HG03571 (cell line): ENCODE measurements around the gene BSCL2.
"Not testable (repeated sequence)": the region's sequence is repeated elsewhere in the genome, so short reads cannot be mapped to it uniquely, and the experiment has no call there.

Experiments used
- ATAC-seq: cut with Tn5 transposase; IDR thresholded peaks from one replicate; pipeline ENCODE4 v1.9.1; 2021; ENCODE audit not compliant: unreplicated experiment

Gene BSCL2

GRCh38 chr11:62664405-62665074, 42.7 kb downstream of the BSCL2 start:
- ATAC-seq = peak; percentile 13

DNA sequence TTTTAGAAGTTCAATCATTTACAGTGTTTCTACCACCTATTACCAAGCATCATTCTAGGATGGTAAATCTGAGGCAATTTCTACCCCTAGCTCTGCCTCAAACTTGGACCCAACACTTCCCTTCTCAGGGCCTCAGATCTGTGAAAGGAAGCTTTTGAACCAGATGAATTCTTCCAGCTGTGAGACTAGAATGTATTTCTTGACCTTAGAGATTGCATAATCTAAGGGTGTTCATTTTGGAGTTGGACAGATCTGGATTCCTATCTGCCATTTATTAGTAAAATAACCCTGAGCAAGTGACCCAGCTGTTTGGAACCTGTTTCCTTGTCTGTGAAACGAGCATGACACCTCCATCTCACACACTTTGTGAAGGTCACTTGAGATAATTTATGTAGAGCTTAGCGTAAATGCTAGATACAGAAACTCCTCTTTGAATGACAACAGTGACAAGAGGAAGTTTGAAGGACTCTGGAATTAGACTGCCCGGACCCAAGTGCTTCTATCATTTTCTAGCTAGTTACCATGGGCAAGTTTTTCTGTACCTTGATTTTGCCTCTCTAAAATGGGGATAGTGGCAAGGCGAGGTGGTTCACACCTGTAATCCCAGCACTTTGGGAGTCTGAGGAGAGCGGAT, 50.3 kb downstream of the BSCL2 start:
- ATAC-seq = no peak

GRCh38 chr11:62654297-62654696, 52.9 kb downstream of the BSCL2 start:
- ATAC-seq = no peak

GRCh38 chr11:62652161-62653006, 54.8 kb downstream of the BSCL2 start:
- peak; percentile 12 for ATAC-seq

DNA sequence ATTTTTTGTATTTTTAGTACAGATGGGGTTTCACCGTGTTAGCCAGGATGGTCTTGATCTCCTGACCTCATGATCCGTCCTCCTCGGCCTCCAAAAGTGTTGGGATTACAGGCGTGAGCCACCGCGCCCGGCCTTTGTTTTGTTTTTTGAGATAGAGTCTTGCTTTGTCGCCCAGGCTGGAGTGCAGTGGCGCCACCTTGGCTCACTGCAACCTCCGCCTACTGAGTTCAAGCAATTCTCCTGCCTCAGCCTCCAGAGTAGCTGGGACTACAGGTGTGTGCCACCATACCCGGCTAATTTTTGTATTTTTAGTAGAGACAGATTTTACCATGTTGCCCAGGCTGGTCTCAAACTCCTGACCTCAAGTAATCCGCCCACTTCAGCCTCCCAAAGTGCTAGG, 56.9 kb downstream of the BSCL2 start:
- ATAC-seq = not testable (repeated sequence)

- no peak for ATAC-seq
These were observed 57.7 kb downstream of the BSCL2 start for GRCh38 chr11:62649486-62649885.

- no peak for ATAC-seq
These were observed 58.3 kb downstream of the BSCL2 start for GRCh38 chr11:62648967-62649364.

GRCh38 chr11:62648185-62648966, 58.8 kb downstream of the BSCL2 start:
- ATAC-seq = no peak

DNA sequence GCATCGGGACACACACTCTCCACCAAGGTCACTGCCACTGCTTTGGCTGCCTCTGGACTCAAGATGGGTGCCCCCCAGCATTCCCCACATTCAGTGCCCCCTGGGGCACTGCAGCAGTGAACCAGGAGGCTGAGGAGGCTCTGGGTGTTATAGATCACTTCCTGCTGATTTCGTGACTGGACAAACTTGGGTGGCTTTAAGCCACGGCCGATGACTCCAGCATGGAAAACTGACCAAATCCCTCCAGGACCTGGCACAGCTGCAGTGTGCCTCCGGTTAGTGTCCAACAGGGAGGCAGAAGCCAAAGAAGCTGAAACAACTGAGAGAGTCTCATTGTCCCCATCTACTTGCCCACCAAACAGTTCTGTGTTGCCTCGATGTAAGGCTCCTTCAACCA, 59.6 kb downstream of the BSCL2 start:
- ATAC-seq = no peak

GRCh38 chr11:62646825-62647608, 60.2 kb downstream of the BSCL2 start:
- no peak for ATAC-seq

DNA sequence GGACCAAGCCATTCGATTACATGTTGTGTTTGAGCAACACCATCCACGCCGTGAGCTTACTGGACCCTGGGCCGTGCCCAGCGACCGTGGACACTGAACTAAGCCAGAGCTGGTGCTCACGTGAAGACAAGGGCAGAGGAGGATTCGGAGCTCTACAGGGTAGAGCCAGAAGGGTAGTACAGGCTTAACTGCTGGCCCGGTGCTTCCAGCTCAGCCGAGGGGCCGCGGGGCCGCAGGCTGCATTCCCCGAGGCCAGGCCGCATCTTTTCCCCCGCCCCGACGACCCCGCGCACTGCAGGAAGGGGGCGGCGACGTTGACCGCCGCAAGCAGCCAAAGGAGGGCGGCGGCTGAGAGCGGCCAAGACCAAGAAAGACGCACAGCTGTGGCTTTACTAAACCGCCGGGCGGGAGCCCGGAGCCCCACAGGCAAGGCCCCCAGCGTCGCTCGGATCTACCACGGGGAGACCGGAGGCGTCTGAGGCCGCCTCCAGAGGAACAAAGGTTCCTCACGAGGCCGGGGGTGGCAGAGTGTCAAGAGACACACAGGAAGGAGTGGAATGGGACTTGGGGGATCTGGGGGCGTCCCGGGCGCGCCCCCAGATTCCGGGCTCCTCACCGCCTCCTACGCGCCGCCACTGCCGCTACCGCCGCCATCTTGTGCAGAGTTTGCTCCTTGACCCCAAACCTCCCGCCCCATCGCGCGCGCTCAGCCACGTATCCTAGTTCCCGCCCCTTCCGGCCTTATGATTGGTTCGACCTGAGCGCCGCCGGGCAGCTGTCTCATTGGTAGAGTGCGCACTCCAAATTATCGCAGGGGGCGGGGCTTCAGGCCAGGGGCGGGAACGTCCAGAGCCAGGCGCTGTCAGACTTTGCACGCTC, 61.0 kb downstream of the BSCL2 start, which contains the start of gene GANAB:
Gene GANAB, minus strand, starts transcription at position 668 of the 879 bp plus-strand sequence. Its CDS starts 14 bp downstream, at position 654.
- ATAC-seq = peak; percentile 92

GRCh38 chr11:62645671-62645945, 61.6 kb downstream of the BSCL2 start:
- ATAC-seq = no peak

DNA sequence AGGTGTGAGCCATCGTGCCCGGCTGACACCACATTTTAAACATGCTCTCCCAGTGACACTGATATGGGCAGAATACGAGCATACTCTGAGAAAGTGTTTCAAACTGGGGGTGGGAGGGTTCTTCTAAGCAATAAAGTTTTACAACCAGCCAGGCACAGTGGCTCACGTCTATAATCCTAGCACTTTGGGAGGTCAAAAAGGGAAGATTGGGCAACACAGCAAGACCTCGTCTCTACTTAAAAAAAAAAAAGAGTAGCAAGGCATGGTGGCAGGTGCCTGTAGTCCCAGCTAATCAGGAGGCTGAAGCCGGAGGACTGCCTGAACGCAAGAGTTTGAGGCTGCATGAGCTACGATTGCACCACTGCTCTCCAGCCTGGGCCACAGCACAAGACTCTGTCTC, 63.0 kb downstream of the BSCL2 start:
- no peak for ATAC-seq
